HG03457 (cell line): ENCODE data around the gene ABLIM2.

Experiments
- ATAC-seq: cut with Tn5 transposase; IDR thresholded peaks from one replicate; pipeline ENCODE4 v1.9.1; 2021; ENCODE audit warnings: moderate number of reproducible peaks; ENCODE audit not compliant: unreplicated experiment

The ABLIM2 gene

DNA sequence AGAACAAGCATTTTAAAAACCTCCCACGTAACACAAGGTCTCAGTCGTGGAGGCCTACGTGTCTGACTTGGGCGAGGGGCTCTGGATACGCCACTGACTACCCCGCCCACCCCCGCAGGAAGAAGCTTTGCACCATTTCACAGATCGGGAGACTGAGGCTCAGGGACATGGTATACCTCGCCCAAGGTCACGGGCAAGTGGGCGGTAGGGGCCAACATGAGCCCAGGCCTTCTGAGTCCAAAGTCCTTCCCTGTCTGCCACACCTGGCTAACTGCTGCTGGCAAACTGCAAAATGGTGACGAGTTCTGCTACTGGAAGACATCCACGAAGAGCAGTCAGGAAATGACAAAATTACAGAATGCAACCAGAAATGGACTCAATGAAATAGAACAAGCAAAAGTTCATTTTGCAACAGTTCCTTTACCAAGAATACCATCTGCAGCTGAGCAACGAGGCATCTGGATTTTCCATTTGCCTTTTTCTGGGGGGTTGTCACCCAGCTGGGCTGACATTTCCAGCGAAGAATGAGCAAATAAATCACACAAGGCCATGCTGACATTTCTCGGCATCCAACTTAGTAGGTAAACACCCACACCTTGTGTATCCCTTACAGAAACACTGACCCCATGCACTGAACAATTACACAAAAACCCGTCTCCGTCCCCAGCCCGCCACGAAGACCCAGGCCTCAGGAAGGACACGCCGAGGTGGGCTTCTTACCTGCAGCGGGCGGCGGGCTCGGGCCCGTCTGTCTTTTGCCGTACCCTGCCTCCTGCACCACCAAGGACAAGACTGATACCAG, 148.7 kb downstream of the ABLIM2 start:
- ATAC-seq = no peak

DNA sequence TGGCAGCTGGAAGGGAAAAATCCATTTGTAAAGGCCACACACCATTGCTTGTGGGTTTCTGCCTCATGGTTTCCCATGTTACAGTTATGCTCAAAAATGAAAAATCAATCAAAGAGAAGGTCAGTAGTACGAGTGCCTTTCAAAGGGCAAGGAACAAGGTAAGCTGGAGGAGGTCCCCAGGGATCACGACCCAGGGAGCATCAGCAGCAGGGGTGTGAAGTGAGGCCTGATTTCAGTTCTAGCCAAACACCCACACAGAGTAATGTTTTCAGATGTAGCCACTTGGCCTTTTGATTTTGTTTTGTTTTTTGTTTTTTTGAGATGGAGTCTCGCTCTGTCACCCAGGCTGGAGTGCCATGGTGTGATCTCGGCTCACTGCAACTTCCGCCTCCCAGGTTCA, 149.5 kb downstream of the ABLIM2 start:
- no peak for ATAC-seq

DNA sequence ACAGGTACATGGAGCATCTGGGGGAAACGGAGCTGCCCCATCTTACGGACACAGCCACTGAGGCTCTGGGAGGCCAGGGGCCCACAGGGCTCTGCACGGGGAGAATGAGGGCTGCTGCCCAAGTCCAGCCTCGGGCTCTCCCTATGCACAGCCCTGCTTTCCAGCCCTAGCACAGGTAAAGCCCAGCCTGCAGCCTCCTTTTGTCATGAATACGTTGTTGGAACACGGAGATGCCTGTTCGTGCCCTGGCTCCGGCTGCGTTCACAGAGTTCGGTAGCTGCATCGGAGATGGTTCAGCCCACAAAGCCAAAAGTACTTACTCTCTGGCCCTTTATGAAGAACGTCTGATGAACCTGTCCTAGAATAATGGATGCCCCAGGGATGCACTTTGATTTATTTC, 150.2 kb downstream of the ABLIM2 start:
- ATAC-seq = no peak

DNA sequence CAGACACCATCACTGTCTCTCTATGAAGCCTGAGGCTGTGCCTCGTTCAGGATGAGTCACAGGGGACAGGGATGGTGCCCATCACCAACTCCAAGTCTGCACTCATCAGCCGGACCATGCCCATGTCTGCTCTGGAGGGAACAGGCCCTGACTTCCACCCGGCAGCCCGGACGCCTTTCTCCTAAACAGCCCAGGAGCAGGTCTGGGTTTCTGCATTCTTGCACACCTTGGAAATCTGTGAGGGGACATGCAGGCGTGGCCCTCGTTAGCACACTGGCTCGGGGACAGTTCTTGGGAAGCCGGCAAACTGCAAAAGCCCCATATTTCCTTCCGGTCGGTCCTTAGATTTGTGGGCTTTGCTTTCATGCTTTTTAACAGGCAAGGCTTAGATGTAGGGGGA, 151.0 kb downstream of the ABLIM2 start:
- ATAC-seq = no peak

DNA sequence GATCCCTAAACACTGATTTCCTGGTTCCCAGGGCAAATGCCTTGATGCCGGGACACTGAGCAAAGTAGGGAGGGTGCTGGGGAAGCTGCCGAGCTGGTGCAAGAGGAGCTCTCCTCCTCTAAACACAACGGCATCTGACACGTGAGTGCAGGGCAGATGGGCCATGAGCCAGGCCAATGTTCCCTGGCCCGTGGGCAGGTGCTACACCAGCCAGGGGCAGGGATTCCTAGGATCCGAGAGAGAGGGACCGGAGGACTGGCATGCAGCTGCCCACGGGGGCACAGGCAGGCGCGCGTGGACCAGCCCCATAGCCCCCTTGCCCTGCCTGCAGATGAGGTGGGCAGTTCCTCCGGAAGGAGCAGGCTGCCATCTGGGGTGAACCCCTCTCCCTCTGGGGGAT, 152.1 kb downstream of the ABLIM2 start:
- ATAC-seq = no peak

DNA sequence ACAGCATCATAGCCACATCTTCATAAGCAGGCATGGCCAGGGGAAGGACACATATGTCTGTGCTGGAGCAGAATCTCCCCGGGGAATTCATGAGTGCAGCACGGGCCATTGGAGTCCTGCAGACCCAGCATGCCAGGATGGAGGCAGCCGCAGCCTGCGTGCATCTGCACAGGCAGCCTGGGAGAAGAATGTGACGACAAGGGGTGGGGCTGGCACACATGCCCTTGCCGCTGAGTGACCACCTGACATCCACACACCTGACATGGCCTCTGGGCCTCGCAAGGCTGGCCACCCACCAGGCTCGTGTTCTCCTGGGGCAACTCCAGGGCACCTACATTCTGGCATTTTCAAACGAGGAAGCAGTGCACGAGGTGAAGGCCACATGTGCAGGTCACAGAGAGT, 152.8 kb downstream of the ABLIM2 start:
- no peak for ATAC-seq

DNA sequence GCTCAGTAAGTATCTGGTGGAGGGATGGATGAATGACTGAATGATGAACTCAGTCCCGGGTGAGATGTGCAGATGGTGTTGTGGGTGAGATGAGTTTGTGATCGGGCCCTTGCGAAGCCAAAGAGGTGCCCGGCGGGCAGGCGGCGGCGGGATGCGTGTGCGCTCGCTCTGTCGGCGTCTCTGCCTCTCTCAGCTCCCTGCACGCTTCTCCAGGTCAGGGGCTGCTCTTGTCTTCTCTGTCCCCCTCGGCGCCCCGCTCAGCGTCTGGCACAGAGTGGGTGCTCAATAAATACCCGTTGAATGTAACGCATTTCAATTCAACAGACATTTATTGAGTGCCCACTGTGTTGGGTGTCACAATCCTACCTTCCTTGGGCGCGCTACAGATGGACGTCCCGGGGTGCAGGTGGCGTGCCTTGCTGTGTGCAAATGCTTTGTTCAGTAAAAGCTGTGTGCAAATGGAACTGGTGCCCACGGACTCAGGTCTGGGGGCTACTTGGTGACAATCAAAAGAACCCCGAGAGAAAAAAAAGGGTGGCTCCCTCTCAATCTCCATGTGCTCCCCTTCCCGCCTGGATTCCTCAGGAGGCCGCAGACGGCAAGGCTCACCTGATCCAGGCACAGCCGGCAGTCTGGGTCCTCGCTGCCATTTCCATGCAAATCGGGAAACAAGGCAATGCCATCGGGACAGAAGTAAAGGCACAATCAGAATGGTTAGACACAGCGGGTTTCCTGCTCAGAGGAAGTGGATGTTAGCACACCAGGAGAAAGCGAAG, 153.4 kb downstream of the ABLIM2 start:
- ATAC-seq = no peak

DNA sequence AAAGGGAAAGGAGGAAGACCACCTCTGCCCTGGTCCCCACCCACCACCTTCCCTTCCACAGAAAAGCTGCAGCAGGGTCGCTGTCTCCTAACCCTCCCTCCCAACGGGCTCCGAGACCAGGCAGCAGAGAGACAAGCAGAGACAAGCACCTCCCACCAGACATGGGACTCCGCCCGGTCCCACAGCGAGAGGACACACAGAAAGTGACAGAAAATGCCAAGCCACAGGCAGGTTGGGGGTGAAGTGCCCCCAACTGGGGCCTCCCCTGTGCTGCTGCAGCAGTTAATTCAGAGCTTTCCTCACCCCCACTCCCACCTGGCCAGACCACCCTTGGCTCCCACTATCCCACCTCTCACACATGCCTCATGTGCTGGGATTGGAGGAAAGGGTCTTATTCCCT, 154.5 kb downstream of the ABLIM2 start:
- ATAC-seq = no peak

DNA sequence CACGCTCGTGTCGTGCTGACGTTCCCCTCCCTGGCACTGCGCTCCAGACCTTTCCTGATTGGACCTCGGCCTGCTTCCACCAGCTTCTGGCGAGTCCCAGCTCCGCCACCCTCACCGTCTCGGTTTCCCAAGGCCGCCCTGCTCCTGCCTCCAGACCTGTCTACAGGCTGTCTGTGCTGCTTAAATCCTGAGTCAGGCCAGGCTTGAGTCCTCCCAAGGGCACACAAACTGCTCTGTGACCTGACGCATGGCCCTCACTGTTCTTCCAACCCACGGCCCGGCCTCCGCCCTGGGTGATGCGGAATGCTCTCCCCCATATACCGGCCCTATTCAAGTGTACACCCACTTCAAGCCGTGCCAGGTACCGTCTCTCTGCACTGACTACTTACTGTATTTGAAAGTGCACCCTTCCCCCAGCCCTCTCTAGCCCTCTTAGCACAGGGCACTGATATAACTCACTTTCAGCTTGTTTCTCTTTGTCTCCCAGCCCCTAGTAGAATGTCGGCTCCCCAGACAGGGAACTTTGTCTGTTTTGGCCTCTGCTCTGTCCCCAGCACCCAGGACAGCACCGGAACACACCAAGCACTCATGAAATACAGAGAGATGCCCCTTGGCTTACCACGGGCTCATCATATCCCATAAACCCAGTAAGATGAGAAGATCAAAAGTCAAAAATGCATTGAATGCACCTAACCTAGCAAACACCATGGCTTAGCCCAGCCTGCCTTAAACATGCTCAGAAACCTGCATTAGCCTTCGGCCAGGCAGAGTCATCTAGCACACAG, 155.9 kb downstream of the ABLIM2 start:
- ATAC-seq = no peak

DNA sequence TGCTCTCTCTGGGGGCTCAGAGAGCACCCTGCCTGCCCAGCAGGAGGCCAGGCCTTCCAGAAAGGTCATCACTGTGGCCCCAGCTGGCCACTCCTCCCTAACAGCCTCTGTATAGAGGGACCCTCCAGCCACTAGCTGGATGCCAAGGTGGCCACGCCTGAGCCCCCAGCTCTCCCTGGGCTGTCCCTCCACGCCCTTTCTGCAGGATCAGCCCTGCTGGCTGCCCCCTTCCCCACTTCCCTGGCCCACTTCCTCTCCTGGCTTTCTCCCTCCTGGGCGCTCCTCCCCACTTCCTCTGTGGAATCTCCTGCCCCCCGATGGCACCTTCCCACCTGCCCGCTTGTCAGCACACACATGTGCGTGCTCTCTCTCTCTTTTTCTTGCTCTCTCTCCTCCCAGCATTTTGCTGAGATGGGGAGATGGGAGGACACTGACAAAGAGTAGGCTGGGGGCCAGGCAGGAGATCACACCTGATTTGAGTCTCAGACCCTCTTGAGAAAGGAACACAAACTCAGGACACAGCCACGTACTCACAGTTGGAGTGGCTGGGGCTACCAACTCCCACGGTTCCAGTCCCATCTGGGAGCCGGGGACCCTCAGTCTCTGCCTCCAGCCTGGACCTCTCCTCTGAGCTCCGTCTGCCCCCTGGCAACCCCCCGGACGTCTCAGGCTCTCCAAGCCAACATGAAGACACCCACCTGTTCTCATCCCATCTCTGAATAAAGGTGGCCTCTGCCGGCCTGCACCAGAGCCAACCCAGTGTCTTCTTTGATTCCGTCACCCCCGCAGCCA, 156.9 kb downstream of the ABLIM2 start:
- no peak for ATAC-seq

DNA sequence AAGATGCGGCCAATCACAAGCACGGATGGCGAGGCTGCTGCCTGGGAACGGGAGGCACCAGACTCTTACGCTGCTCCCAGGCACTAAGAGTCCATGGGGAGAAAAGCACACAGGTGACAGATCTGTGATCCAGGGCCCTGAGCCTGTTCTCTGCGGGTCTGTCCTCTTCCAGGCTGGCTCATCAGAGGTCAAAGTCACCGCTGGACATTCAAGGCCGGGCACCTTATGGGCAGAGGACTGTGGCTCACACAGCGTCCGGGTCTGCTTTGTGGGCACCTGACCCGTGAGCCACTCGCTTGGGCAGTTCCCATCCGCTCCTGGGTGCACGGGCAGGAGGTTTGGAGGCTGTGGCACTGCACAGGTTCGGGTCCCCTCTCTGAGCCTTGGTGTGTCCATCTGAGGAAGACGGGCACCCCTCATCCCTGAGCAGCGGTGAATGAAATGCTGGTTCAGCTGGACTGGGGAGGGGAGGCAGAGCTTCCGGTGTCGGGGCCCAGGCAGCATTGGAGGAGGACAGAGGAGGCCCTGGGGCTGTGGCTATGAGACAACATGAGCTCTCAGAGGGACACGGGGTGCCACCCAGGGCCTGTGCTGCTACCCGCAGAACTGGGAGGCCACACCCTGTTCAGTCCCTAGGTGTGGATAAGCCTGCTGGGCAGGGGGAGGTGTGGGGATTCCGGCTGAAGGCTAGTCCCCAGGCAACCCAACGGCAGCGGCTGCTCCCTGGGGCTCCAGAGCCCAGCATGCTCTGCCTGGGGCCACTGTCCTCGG, 157.7 kb downstream of the ABLIM2 start:
- ATAC-seq = no peak

DNA sequence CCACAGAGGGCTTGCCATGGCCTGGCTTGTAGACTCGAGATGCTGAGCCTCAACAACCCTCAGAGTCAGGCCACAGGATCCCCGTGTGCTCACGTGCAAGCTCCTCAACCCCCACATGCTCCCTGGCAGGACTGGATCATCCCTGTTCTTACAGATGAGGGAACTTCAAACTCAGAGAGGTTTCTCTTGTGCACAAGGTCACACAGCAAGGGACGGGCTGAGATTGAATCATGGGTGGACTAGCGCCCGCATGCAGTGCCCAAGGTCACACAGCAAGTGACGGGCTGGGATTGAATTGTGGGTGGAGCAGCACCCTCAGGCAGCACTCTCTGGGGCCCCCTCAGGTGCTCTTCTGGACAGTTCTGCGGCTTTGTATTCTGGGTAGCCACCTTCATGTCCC, 158.4 kb downstream of the ABLIM2 start:
- no peak for ATAC-seq

DNA sequence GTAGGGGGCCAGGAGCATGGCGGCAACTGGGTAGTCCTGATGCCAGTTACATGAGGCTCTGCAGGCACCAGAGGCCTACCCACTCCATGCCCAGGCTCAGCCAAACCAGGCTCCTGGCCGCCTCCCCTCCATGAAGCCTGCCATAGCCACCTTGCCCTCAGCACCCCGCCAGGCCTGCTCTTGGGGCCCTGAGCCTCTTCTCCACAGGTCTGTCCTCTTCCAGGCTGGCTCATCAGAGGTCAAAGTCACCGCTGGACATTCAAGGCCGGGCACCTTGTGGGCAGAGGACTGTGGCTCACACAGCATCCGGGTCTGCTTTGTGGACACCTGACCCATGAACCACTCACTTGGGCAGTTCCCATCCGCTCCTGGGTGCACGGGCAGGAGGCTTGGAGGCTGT, 158.9 kb downstream of the ABLIM2 start:
- no peak for ATAC-seq

DNA sequence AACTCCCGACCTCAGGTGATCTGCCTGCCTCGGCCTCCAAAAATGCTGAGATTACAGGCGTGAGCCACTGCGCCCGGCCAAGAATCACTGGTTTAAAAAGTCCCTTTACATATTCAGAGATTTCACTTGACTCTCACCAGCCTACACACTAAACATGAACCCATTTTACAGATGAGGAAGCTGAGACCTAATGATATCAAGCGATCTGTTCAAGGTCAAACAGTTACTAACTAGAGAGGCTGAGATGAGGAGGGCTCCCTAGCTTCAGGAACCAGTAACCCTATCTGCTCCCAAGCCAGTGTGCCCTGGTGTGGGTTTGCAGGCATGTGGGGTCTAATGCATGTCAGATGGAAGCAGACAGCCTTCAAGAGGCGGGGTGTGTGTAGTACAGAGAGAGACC, 159.3 kb downstream of the ABLIM2 start:
- ATAC-seq = no peak

DNA sequence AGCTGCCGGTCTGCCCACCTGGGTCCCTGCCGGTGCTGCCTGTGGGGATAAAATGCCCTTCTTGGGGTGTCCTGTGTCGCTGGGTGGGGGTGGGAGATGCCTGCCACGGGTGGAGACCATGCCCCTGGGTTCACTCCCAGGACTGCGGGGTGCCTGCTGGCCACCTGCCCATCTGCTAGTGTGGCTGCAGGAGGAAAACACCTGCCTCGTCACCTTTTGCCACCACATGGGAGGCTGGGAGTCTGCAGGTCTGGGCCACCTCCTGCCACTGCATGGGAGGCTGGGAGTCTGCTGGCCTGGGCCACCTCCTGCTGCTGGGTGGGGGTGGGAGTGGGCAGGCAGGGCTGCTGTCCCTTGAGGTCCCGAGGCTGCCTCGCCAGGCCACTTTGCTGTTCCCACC, 160.2 kb downstream of the ABLIM2 start:
- ATAC-seq = no peak

DNA sequence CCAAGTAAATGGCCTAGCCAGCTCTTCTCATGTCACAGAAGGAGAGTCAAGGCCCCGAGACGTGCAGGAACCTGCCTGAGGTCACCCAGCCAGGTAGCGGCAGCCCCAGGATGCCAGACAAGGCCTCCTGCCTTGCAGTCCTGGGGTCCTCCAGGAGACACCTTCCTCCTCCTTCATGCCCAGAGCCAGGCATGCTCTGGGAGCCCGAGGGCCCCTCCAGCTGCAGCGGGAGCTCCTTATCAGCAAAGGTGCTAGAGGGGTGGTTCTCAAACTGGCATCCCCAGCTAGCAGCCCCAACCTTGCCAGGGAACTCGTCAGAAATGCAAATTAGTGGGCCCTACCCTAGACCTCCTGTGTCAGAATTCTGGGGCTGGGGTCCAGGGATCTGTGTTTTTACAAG, 162.7 kb downstream of the ABLIM2 start:
- no peak for ATAC-seq

DNA sequence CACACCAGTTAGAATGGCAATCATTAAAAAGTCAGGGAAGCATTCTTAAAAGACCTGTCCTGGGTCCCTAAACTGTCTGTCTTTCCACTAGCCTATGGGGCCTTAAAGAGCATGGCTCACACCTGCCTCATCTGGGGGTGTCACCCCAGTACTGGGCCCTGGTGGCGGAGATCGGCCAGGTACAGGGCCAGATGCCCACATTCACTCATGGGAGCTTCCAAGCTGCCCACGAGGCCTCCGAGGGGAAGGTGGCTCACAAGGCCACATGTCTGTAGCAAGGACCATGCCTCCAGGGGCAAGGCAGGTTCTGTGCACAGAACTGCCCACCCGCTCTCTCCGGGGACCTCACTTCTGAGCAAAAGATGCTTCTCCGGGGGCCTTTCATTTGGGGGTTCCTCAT, 163.5 kb downstream of the ABLIM2 start:
- no peak for ATAC-seq

DNA sequence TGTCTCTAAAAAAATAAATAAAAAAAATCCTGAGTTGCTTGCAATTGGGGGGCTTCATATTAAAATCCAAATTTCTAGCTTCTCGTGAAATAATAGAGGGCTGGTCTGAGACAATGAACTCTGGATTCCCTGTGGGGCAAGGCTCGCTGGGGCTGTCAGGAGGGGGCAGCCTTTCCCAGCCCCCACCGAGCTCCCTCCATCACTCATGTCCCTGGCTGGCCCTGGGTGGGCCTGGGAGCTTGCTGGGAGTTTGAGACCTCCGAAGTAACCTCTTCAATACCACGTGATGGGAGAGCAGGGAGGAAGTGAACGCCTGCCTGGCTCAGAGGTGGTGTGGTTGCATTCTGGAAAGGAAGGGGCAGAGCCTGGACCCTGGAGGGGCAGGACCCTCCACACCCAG, 164.9 kb downstream of the ABLIM2 start:
- no peak for ATAC-seq

DNA sequence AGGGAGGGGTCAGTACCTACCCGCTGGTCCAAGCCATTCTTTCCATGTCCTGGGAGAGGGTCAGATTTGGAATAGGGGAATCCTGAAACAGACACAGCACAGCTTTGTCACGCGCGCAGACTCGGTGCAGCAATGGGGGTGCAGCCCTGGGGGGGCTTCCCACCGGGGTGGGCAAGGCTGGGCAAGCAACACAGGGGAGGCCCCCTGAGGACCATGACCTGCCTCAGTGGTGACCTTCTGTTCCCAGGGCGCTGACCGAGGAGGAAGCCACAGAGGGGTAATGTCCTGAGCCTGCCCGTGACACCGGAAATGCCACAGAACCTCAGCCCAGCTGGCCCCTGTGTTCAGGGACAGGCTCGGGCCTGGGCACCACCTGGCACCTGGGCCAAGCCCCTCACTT, 165.8 kb downstream of the ABLIM2 start:
- ATAC-seq = no peak

DNA sequence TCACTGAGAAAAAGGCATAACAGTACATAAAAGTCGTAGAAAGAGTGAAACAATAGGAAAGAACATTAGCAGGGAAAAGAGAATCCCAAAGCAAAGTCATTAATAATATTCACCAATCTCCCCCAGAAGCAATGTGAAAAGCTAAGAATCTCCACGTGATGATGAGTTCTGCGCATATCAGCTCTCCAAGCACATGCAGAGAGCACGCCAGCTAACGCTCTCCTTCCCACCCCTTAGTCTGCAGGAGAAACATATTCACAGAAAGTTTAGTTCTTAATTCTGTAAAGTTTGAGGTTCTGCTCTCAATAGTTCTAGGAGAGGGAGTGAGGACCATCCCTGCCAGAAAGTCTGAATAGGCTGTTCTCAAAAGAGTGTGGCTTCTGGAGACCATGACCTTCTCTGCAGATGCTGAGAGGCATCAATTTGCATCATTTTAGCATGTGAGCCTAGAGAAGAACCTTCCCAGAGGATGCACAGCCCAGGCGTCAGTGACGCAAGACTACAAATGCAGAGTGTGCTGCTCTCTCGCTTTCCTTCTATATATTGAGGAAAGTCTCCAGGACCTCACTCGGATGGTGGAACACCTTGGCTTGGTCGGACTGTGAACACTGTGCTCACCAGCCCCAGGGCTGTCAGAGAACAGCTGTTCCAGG, 167.7 kb downstream of the ABLIM2 start:
- ATAC-seq = no peak
